CD14-positive monocyte (primary cell): ENCODE data around the gene PTPRN2. TPM values are rescaled to one million over a fixed set of nuclear protein-coding genes. Genes with fewer than 3 reads are reported as not detected.

ENCODE experiments used
- DNase-seq, 3 donors: peaks; one replicate each; pipeline ENCODE4 v3.0.0-alpha.2; 2011 to 2022
- H2AFZ ChIP-seq: 2 replicates; pipeline ENCODE4 v1.6.0; 2012; ENCODE audit warnings: mild to moderate bottlenecking, low read depth, low read length, inconsistent platforms; ENCODE audit not compliant: insufficient read depth, poor library complexity, severe bottlenecking
- H3K27ac ChIP-seq, 2 donors: 1 replicate in 1 of 2; 2 replicates in 1 of 2; pipeline ENCODE4 v1.5.1; 2012 to 2013; ENCODE audit warnings: low read length in 2 of 2, control low read depth in 1 of 2, inconsistent platforms in 1 of 2, low read depth in 1 of 2, mild to moderate bottlenecking in 1 of 2
- H3K27me3 ChIP-seq, 2 donors: one replicate each; pipeline versions ENCODE4 v1.6.0 to v1.6.1; 2011 to 2013; ENCODE audit warnings: low read length in 2 of 2; ENCODE audit not compliant: control insufficient read depth in 2 of 2, insufficient read depth in 2 of 2
- H3K36me3 ChIP-seq, 2 donors: replicated peaks in 1 of 2; 1 replicate in 1 of 2; 2 replicates in 1 of 2; pipeline versions ENCODE4 v1.5.1 to v1.6.1; 2012 to 2013; ENCODE audit warnings: low read length in 2 of 2, control low read depth in 1 of 2, inconsistent platforms in 1 of 2, mild to moderate bottlenecking in 1 of 2; ENCODE audit not compliant: insufficient read depth in 2 of 2, control insufficient read depth in 1 of 2
- H3K4me1 ChIP-seq, 2 donors: 1 replicate in 1 of 2; 2 replicates in 1 of 2; pipeline versions ENCODE4 v1.5.1 to v1.6.1; 2012 to 2013; ENCODE audit warnings: low read length in 2 of 2, control low read depth in 1 of 2, inconsistent platforms in 1 of 2, mild to moderate bottlenecking in 1 of 2, moderate library complexity in 1 of 2; ENCODE audit not compliant: insufficient read depth in 2 of 2, control insufficient read depth in 1 of 2
- H3K4me2 ChIP-seq: replicated peaks from 2 replicates; pipeline ENCODE3; 2012; ENCODE audit warnings: low read length, moderate library complexity, mild to moderate bottlenecking; ENCODE audit not compliant: poor library complexity, severe bottlenecking; ENCODE audit errors: extremely low read depth
- H3K4me3 ChIP-seq, 3 experiments: fragments of 200-600 bp in 1 of 3; sonication (generic) in 1 of 3; replicated peaks in 1 of 3; 1 replicate in 2 of 3; 2 replicates in 1 of 3; pipeline ENCODE4 v1.5.1; 2011 to 2013; ENCODE audit warnings: low read length in 3 of 3, mild to moderate bottlenecking in 3 of 3, control low read depth in 2 of 3, low read depth in 2 of 3, inconsistent platforms in 1 of 3, moderate library complexity in 1 of 3
- H3K79me2 ChIP-seq: 2 replicates; pipeline ENCODE4 v1.6.0; 2012; ENCODE audit warnings: mild to moderate bottlenecking, control low read depth, inconsistent platforms, low read length, moderate library complexity; ENCODE audit not compliant: insufficient read depth
- H3K9ac ChIP-seq: 2 replicates; pipeline ENCODE4 v1.6.0; 2017; ENCODE audit warnings: low read length, mild to moderate bottlenecking; ENCODE audit not compliant: insufficient read depth, poor library complexity, severe bottlenecking
- H3K9me3 ChIP-seq, 2 donors: replicated peaks in 1 of 2; 1 replicate in 1 of 2; 2 replicates in 1 of 2; pipeline versions ENCODE4 v1.5.1 to v1.6.1; 2012 to 2013; ENCODE audit warnings: low read length in 2 of 2, control low read depth in 1 of 2; ENCODE audit not compliant: control insufficient read depth in 1 of 2, insufficient read depth in 1 of 2
- H4K20me1 ChIP-seq: 2 replicates; pipeline ENCODE4 v1.6.0; 2012; ENCODE audit warnings: mild to moderate bottlenecking, low read length, control low read depth, moderate library complexity; ENCODE audit not compliant: insufficient read depth
- H3K27ac Mint-ChIP-seq, 7 donors: one replicate each; pipeline ENCODE4 v1.8.0; 2020; ENCODE audit warnings: mild to moderate bottlenecking in 7 of 7, mixed read lengths in 7 of 7, moderate library complexity in 6 of 7, inconsistent platforms in 2 of 7
- H3K27me3 Mint-ChIP-seq, 3 donors: one replicate each; pipeline ENCODE4 v1.8.0; 2021 to 2022; ENCODE audit warnings: low read depth in 3 of 3, mild to moderate bottlenecking in 3 of 3, mixed read lengths in 3 of 3, moderate library complexity in 3 of 3, inconsistent platforms in 1 of 3
- H3K36me3 Mint-ChIP-seq, 2 donors: one replicate each; pipeline ENCODE4 v1.8.0; 2020; ENCODE audit warnings: mixed read lengths in 2 of 2, inconsistent platforms in 1 of 2, mild to moderate bottlenecking in 1 of 2
- H3K4me1 Mint-ChIP-seq: one replicate; pipeline ENCODE4 v1.8.0; 2020; ENCODE audit warnings: mild to moderate bottlenecking, mixed read lengths
- H3K4me3 Mint-ChIP-seq, 2 donors: one replicate each; pipeline ENCODE4 v1.8.0; 2020; ENCODE audit warnings: mild to moderate bottlenecking in 2 of 2, mixed read lengths in 2 of 2, moderate library complexity in 1 of 2
- H3K9me3 Mint-ChIP-seq, 7 donors: one replicate each; pipeline ENCODE4 v1.8.0; 2020 to 2022; ENCODE audit warnings: mixed read lengths in 7 of 7, mild to moderate bottlenecking in 6 of 7, moderate library complexity in 6 of 7, inconsistent platforms in 2 of 7
- CTCF ChIP-seq: fragments of 200-600 bp; IDR thresholded peaks from one replicate; pipeline ENCODE4 v1.8.0; 2022; ENCODE audit warnings: antibody characterized with exemption, mild to moderate bottlenecking
- WGBS: methylation state at CpG from one replicate; pipeline ENCODE4 v1.1.5; 2013; ENCODE audit warnings: missing lambda C conversion rate; ENCODE audit not compliant: insufficient coverage; 5-methylcytosine and 5-hydroxymethylcytosine counted together
- intact Hi-C, 2 donors: fragments of 100-400 bp; cut with micrococcal nuclease; formaldehyde crosslinking; loops; one replicate each; pipeline versions ENCODE4 v1.15.0 to v1.15.1; 2023
- polyA plus RNA-seq, 3 donors: library from polyadenylated mRNA; depleted of rRNA in 1 of 3; unstranded in 2 of 3; stranded (reverse) in 1 of 3; fragments of 300-500 nt in 2 of 3; fragments of >200 nt in 1 of 3; fragmentation: Illumina TruSeq in 2 of 3; gene quantifications; 1 replicate in 2 of 3; 2 replicates in 1 of 3; pipeline ENCODE4 v1.2.3, GENCODE V29; 2012 to 2021

PTPRN2 gene
- polyA plus RNA-seq, 3 donors = 0.25 to 1.4 (median 0.97) TPM

- no peak for TF ChIP-seq CTCF
- Histone ChIP-seq H3K79me2 (no peaks in the 10 kb centered on the region), H2AFZ (no peak overlapping the region), H3K27me3 (no peaks in the 10 kb centered on the region), H3K9ac (no peak overlapping the region), H3K4me2 (no peak overlapping the region), H3K27ac (no peak overlapping the region), H3K4me1 (no peaks in the 10 kb centered on the region), H3K9me3 (no peaks in the 10 kb centered on the region), H3K36me3 (no peaks in the 10 kb centered on the region), H4K20me1 (no peaks in the 10 kb centered on the region), H3K4me3 (no peak overlapping the region)
- no peak overlapping the region for H3K4me3 Mint-ChIP-seq
- no peaks in the 10 kb centered on the region for H3K36me3 Mint-ChIP-seq
- H3K9me3 Mint-ChIP-seq = no peaks in the 10 kb centered on the region
- intact Hi-C loops = no loop called here
- no peak for DNase-seq
- H3K27ac Mint-ChIP-seq = no peak overlapping the region
- no peaks in the 10 kb centered on the region for H3K4me1 Mint-ChIP-seq
- WGBS = 88% methylated on average over 7 of the region's 8 CpGs
- peaks cover 2 to 7% (median 6%) of the 10 kb centered on the region in 3 donors for H3K27me3 Mint-ChIP-seq
These were observed 1067.4 kb downstream of the PTPRN2 start for GRCh38 chr7:157520249-157520648.

GRCh38 chr7:157519798-157520244 is 1067.8 kb downstream of the PTPRN2 start:
- no peak for TF ChIP-seq CTCF
- no peaks in the 10 kb centered on the region for H3K4me1 ChIP-seq
- Mint-ChIP-seq H3K36me3 (no peaks in the 10 kb centered on the region), H3K9me3 (no peaks in the 10 kb centered on the region), H3K27ac (no peak overlapping the region), H3K4me3 (no peak overlapping the region), H3K27me3 (peaks cover 2 to 6% (median 5%) of the 10 kb centered on the region in 3 donors), H3K4me1 (no peaks in the 10 kb centered on the region)
- H3K79me2 ChIP-seq = no peaks in the 10 kb centered on the region
- no peak for DNase-seq
- no peaks in the 10 kb centered on the region for H4K20me1 ChIP-seq
- H3K9ac ChIP-seq = no peak overlapping the region
- H3K4me3 ChIP-seq = no peak overlapping the region
- no peaks in the 10 kb centered on the region for H3K27me3 ChIP-seq
- H3K4me2 ChIP-seq = no peak overlapping the region
- H3K9me3 ChIP-seq = no peaks in the 10 kb centered on the region
- H3K27ac ChIP-seq = no peak overlapping the region
- no peak overlapping the region for H2AFZ ChIP-seq
- no peaks in the 10 kb centered on the region for H3K36me3 ChIP-seq
- intact Hi-C loops = no loop called here
- WGBS = 85% methylated on average over 14 of the region's 16 CpGs
